MM.1S (cell line): ENCODE measurements around the gene IL1RAPL2.

Source experiments
- DNase-seq: peaks from one replicate; pipeline ENCODE4 v3.0.0-alpha.2; 2015
- H2AFZ ChIP-seq: fragments of 300-600 bp; sonication (generic); 2 replicates; pipeline ENCODE4 v1.6.0; 2016; ENCODE audit warnings: antibody characterized with exemption, low read length
- H3F3A ChIP-seq: fragments of 300-600 bp; sonication (generic); 2 replicates; pipeline ENCODE4 v1.6.1; 2016; ENCODE audit warnings: mild to moderate bottlenecking, antibody characterized with exemption, low read length, moderate library complexity, mixed read lengths; ENCODE audit not compliant: insufficient read depth
- H3K27ac ChIP-seq: fragments of 300-600 bp; sonication (generic); 2 replicates; pipeline ENCODE4 v1.5.1; 2016; ENCODE audit warnings: mild to moderate bottlenecking, low read length
- H3K27me3 ChIP-seq: fragments of 300-600 bp; sonication (generic); replicated peaks from 2 replicates; pipeline ENCODE4 v1.6.0; 2016; ENCODE audit warnings: low read length; ENCODE audit not compliant: insufficient read depth
- H3K36me3 ChIP-seq: fragments of 300-600 bp; sonication (generic); replicated peaks from 2 replicates; pipeline ENCODE4 v1.6.1; 2016; ENCODE audit warnings: mild to moderate bottlenecking, low read length, mixed read lengths; ENCODE audit not compliant: insufficient read depth
- H3K4me1 ChIP-seq: fragments of 300-600 bp; sonication (generic); 2 replicates; pipeline ENCODE4 v1.6.1; 2016; ENCODE audit warnings: low read length, mixed read lengths
- H3K4me2 ChIP-seq: fragments of 300-600 bp; sonication (generic); 2 replicates; pipeline ENCODE4 v1.6.0; 2016; ENCODE audit warnings: low read depth, low read length
- H3K4me3 ChIP-seq: fragments of 300-600 bp; sonication (generic); 2 replicates; pipeline ENCODE4 v1.5.1; 2016; ENCODE audit warnings: low read length, mixed read lengths
- H3K79me2 ChIP-seq: fragments of 300-600 bp; sonication (generic); 2 replicates; pipeline ENCODE4 v1.6.1; 2016; ENCODE audit warnings: mixed run types, low read length, mixed read lengths
- H3K9ac ChIP-seq: fragments of 300-600 bp; sonication (generic); 2 replicates; pipeline ENCODE4 v1.6.1; 2016; ENCODE audit warnings: low read length, mixed read lengths
- H3K9me2 ChIP-seq: fragments of 300-600 bp; sonication (generic); replicated peaks from 2 replicates; pipeline ENCODE4 v1.6.1; 2016; ENCODE audit warnings: mild to moderate bottlenecking, low read length, mixed read lengths; ENCODE audit not compliant: insufficient read depth
- H3K9me3 ChIP-seq: fragments of 300-600 bp; sonication (generic); replicated peaks from 2 replicates; pipeline ENCODE4 v1.6.1; 2016; ENCODE audit warnings: mild to moderate bottlenecking, low read length, mixed read lengths; ENCODE audit not compliant: insufficient read depth
- H4K20me1 ChIP-seq: fragments of 300-600 bp; sonication (generic); 2 replicates; pipeline ENCODE4 v1.6.1; 2016; ENCODE audit warnings: mild to moderate bottlenecking, low read length, moderate library complexity, mixed read lengths; ENCODE audit not compliant: insufficient read depth
- EZH2 ChIP-seq: fragments of 300-600 bp; sonication (generic); optimal IDR thresholded peaks from 2 replicates; pipeline ENCODE3; 2017; ENCODE audit warnings: low read depth, mild to moderate bottlenecking, antibody characterized with exemption, low read length, mixed read lengths
- EZH2phosphoT487 ChIP-seq: fragments of 300-600 bp; sonication (generic); IDR thresholded peaks from 2 replicates; pipeline ENCODE4 v1.6.1; 2018; ENCODE audit warnings: antibody characterized with exemption, low read length
- TF ChIP-seq, protein P1 (sequence below): fragments of 300-600 bp; sonication (generic); IDR thresholded peaks from 2 replicates; pipeline ENCODE4 v1.5.1; 2016; ENCODE audit warnings: antibody characterized with exemption, low read length, mixed read lengths

IL1RAPL2 gene

DNA sequence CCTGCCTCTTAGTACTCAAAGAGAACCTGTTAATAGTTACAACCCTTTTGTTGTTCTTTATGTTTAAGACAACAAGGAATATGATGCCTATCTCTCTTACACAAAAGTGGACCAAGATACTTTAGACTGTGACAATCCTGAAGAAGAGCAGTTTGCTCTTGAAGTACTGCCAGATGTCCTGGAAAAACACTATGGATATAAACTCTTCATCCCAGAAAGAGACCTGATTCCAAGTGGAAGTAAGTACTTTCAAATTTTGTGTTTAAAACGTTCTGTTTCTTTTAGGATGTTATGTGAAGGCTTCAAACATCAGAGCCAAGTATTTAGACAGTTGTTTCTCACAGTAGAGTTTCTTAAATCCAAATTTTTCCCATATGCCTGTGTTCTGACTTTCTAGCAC lies 1189.1 kb downstream of the IL1RAPL2 start:
- Histone ChIP-seq H3F3A (no peaks in the 10 kb centered on the region), H4K20me1 (no peaks in the 10 kb centered on the region), H3K9ac (no peak overlapping the region), H3K27ac (no peak overlapping the region), H3K4me1 (no peaks in the 10 kb centered on the region), H3K79me2 (no peaks in the 10 kb centered on the region), H3K36me3 (no peaks in the 10 kb centered on the region), H3K27me3 (no peaks in the 10 kb centered on the region), H3K9me2 (no peaks in the 10 kb centered on the region), H3K4me2 (no peak overlapping the region), H3K4me3 (no peak overlapping the region), H3K9me3 (no peaks in the 10 kb centered on the region), H2AFZ (no peak overlapping the region)
- TF ChIP-seq EZH2phosphoT487: no peak
- no peak for TF ChIP-seq EZH2
- TF ChIP-seq, protein P1, sequence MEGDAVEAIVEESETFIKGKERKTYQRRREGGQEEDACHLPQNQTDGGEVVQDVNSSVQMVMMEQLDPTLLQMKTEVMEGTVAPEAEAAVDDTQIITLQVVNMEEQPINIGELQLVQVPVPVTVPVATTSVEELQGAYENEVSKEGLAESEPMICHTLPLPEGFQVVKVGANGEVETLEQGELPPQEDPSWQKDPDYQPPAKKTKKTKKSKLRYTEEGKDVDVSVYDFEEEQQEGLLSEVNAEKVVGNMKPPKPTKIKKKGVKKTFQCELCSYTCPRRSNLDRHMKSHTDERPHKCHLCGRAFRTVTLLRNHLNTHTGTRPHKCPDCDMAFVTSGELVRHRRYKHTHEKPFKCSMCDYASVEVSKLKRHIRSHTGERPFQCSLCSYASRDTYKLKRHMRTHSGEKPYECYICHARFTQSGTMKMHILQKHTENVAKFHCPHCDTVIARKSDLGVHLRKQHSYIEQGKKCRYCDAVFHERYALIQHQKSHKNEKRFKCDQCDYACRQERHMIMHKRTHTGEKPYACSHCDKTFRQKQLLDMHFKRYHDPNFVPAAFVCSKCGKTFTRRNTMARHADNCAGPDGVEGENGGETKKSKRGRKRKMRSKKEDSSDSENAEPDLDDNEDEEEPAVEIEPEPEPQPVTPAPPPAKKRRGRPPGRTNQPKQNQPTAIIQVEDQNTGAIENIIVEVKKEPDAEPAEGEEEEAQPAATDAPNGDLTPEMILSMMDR: no peak
- DNase-seq: no peak

DNA sequence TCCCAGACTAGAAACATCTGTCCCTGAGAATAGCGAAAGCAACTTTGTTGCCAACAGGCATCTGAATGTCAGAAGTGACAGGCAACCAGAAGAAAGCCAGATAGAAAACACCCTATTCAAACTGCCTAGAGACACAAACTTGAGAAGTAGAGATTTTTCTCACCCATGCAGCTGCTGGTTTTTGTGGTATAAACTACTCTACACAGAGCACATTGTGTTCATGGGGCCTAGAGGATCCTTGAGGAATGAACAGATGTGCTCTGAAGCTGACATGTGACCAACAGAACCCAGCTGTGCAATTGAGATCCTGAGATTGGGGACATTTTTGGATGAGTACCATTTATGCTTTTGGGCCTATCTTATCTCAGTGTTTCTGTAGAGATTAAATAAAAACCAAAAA lies 1192.8 kb downstream of the IL1RAPL2 start:
- Histone ChIP-seq H3K79me2 (no peaks in the 10 kb centered on the region), H3K27ac (no peak overlapping the region), H3K36me3 (no peaks in the 10 kb centered on the region), H3K9me2 (no peaks in the 10 kb centered on the region), H4K20me1 (no peaks in the 10 kb centered on the region), H3K9me3 (no peaks in the 10 kb centered on the region), H3K4me1 (no peaks in the 10 kb centered on the region), H3K4me3 (no peak overlapping the region), H3K4me2 (no peak overlapping the region), H3K27me3 (no peaks in the 10 kb centered on the region), H3F3A (no peaks in the 10 kb centered on the region), H2AFZ (no peak overlapping the region), H3K9ac (no peak overlapping the region)
- TF ChIP-seq, protein P1: no peak
- TF ChIP-seq EZH2 (no peak), EZH2phosphoT487 (no peak)
- no peak for DNase-seq

DNA sequence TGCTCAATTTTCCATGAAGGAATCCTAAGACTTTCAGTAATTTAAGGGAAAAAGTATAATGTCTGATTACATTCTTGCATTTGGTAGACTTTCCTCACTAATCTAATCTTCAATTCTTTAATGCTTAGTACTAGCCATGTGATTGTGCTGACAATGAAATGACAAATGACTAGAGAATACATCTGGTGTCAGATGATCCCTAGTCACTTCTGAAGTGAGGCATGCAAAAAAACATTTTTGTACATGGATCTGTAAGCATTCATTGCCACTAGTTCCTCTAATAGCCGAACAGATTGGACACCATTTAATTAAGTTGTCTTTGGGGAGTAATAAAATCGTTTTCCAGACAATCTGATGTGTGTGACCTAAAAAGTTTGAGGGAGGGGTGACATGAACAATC lies 1193.6 kb downstream of the IL1RAPL2 start:
- H3K27ac ChIP-seq: no peak overlapping the region
- H3K9ac ChIP-seq: no peak overlapping the region
- no peaks in the 10 kb centered on the region for H3K9me2 ChIP-seq
- H3K9me3 ChIP-seq: no peaks in the 10 kb centered on the region
- no peak overlapping the region for H2AFZ ChIP-seq
- H3K27me3 ChIP-seq: no peaks in the 10 kb centered on the region
- no peak overlapping the region for H3K4me3 ChIP-seq
- H3K36me3 ChIP-seq: no peaks in the 10 kb centered on the region
- TF ChIP-seq EZH2 (no peak), EZH2phosphoT487 (no peak)
- TF ChIP-seq, protein P1: no peak
- no peaks in the 10 kb centered on the region for H4K20me1 ChIP-seq
- no peaks in the 10 kb centered on the region for H3F3A ChIP-seq
- H3K4me2 ChIP-seq: no peak overlapping the region
- DNase-seq: no peak
- no peaks in the 10 kb centered on the region for H3K4me1 ChIP-seq
- no peaks in the 10 kb centered on the region for H3K79me2 ChIP-seq

DNA sequence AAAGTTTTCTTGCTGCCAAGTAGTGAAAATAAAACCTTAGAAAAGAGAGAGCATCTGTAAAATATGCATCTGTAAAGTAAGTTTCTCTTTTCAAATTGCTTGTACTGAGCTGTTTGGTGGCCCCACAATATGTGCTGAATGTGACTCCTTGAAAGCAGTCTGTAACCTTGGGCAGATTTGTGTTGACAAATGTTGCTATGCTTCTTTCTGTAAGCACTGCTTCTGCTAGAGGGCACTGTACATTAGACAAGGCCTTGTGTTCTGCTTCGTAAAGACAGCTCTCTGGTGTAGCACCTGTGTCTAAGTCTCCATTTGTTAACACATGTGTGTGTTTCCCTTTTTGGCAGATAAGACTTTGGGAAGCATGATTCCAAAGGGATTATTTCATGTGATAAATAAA lies 1199.7 kb downstream of the IL1RAPL2 start:
- no peak overlapping the region for H3K4me3 ChIP-seq
- H3K9ac ChIP-seq: no peak overlapping the region
- TF ChIP-seq EZH2phosphoT487 (no peak), EZH2 (no peak)
- TF ChIP-seq, protein P1: no peak
- H3K4me2 ChIP-seq: no peak overlapping the region
- H3K9me2 ChIP-seq: no peaks in the 10 kb centered on the region
- H3K27me3 ChIP-seq: no peaks in the 10 kb centered on the region
- H3K79me2 ChIP-seq: no peaks in the 10 kb centered on the region
- no peaks in the 10 kb centered on the region for H4K20me1 ChIP-seq
- H2AFZ ChIP-seq: no peak overlapping the region
- H3K27ac ChIP-seq: no peak overlapping the region
- H3K9me3 ChIP-seq: no peaks in the 10 kb centered on the region
- H3F3A ChIP-seq: no peaks in the 10 kb centered on the region
- no peaks in the 10 kb centered on the region for H3K4me1 ChIP-seq
- no peak for DNase-seq
- H3K36me3 ChIP-seq: no peaks in the 10 kb centered on the region
